HCT116 (cell line): ENCODE data around the gene GPC5. TPM values are rescaled to one million over a fixed set of nuclear protein-coding genes. Genes with fewer than 3 reads are reported as not detected.

Experiments
- ATAC-seq: fragments of 200-7000 bp; cut with Tn5 transposase; 2 replicates; pipeline ENCODE4 v1.9.1; 2020; ENCODE audit warnings: mild to moderate bottlenecking, moderate library complexity
- BruUV-seq: library from RNA; stranded (reverse); fragments of 400-500 nt; replicated peaks from 2 replicates; lab custom pipeline; 2021; lab: Mats Ljungman, UMichigan
- CTCF ChIA-PET: fragments of 300-600 bp; sonication (Branson Sonifier 250); formaldehyde crosslinking; loops from one replicate; lab custom pipeline; 2021; ENCODE audit warnings: antibody characterized with exemption; lab: Charles Lee
- POLR2A ChIA-PET: fragments of 300-600, 350-600 bp; sonication (Branson Sonifier 250); formaldehyde crosslinking; loops from one replicate; lab custom pipeline; 2021; ENCODE audit warnings: antibody characterized with exemption; lab: Charles Lee
- RAD21 ChIA-PET, 2 experiments: fragments of 300-600 bp; sonication (Branson Sonifier 250); formaldehyde crosslinking; loops; one replicate each; lab custom pipeline; 2023; ENCODE audit warnings: low total read pairs in 2 of 2; ENCODE audit not compliant: uncharacterized antibody in 2 of 2, unreplicated experiment in 2 of 2, low non-redundant PET in 1 of 2; lab: Charles Lee
- DNase-seq: peaks from one replicate; pipeline ENCODE4 v3.0.0-alpha.2; 2010; ENCODE audit warnings: low read depth, low spot score
- H2AFZ ChIP-seq: fragments of 200-600 bp; shearing (Covaris generic), sonication (generic); 2 replicates; pipeline ENCODE4 v1.6.1; 2017; ENCODE audit warnings: low read depth, mixed run types, mixed read lengths, antibody characterized with exemption, low read length; ENCODE audit not compliant: poor library complexity, severe bottlenecking
- H3K27ac ChIP-seq: 2 replicates; pipeline ENCODE4 v1.5.1; 2012; ENCODE audit warnings: low read depth, low read length
- H3K27me3 ChIP-seq: fragments of 200-600 bp; sonication (generic); 2 replicates; pipeline ENCODE4 v1.6.1; 2016; ENCODE audit warnings: mixed run types, low read length, mixed read lengths; ENCODE audit not compliant: insufficient read depth
- H3K36me3 ChIP-seq, 2 experiments: fragments of 200-500 bp in 1 of 2; fragments of 200-600 bp in 1 of 2; sonication (Bioruptor generic) in 1 of 2; sonication (generic) in 1 of 2; 2 replicates each; pipeline versions ENCODE4 v1.5.1 to v1.6.1; 2014 to 2016; ENCODE audit warnings: low read length in 2 of 2, inconsistent platforms in 1 of 2, mixed read lengths in 1 of 2, mixed run types in 1 of 2; ENCODE audit not compliant: insufficient read depth in 2 of 2, control insufficient read depth in 1 of 2
- H3K4me1 ChIP-seq, 2 experiments: fragments of 200-600 bp in 1 of 2; sonication (generic) in 1 of 2; 2 replicates each; pipeline versions ENCODE4 v1.5.1 to v1.6.1; 2012 to 2017; ENCODE audit warnings: low read length in 2 of 2, inconsistent platforms in 1 of 2, mild to moderate bottlenecking in 1 of 2, mixed read lengths in 1 of 2, mixed run types in 1 of 2, moderate library complexity in 1 of 2; ENCODE audit not compliant: insufficient read depth in 2 of 2, control insufficient read depth in 1 of 2
- H3K4me2 ChIP-seq: fragments of 200-600 bp; sonication (generic); 2 replicates; pipeline ENCODE4 v1.6.1; 2017; ENCODE audit warnings: mixed run types, low read length, mixed read lengths
- H3K4me3 ChIP-seq, 2 experiments: fragments of 200-600 bp in 1 of 2; sonication (generic) in 1 of 2; replicated peaks in 1 of 2; 2 replicates each; pipeline ENCODE4 v1.5.1; 2011 to 2016; ENCODE audit warnings: low read length in 2 of 2, control low read depth in 1 of 2, low read depth in 1 of 2, mild to moderate bottlenecking in 1 of 2, mixed read lengths in 1 of 2, mixed run types in 1 of 2
- H3K79me2 ChIP-seq: fragments of 200-600 bp; sonication (generic); 2 replicates; pipeline ENCODE4 v1.6.1; 2017; ENCODE audit warnings: mild to moderate bottlenecking, mixed run types, low read length, moderate library complexity, mixed read lengths; ENCODE audit not compliant: insufficient read depth
- H3K9ac ChIP-seq: fragments of 200-600 bp; sonication (generic); 2 replicates; pipeline ENCODE4 v1.6.1; 2016; ENCODE audit warnings: low read length, mixed read lengths
- H3K9me2 ChIP-seq: fragments of 200-600 bp; sonication (generic), shearing (Covaris generic); 2 replicates; pipeline ENCODE4 v1.6.1; 2017; ENCODE audit warnings: mixed run types, mild to moderate bottlenecking, moderate library complexity; ENCODE audit not compliant: insufficient read depth
- H3K9me3 ChIP-seq, 2 experiments: fragments of 200-500 bp in 1 of 2; fragments of 200-600 bp in 1 of 2; sonication (Bioruptor generic) in 1 of 2; sonication (generic) in 1 of 2; 2 replicates each; pipeline ENCODE4 v1.6.1; 2014 to 2017; ENCODE audit warnings: low read length in 2 of 2, mixed read lengths in 2 of 2, inconsistent platforms in 1 of 2, low read depth in 1 of 2, mild to moderate bottlenecking in 1 of 2, mixed run types in 1 of 2, moderate library complexity in 1 of 2; ENCODE audit not compliant: control insufficient read depth in 1 of 2, insufficient read depth in 1 of 2
- H4K20me1 ChIP-seq: fragments of 200-600 bp; sonication (generic), shearing (Covaris generic); 2 replicates; pipeline ENCODE4 v1.6.1; 2017; ENCODE audit warnings: mixed run types, mild to moderate bottlenecking, moderate library complexity; ENCODE audit not compliant: insufficient read depth
- CBX3 ChIP-seq: IDR thresholded peaks from 2 replicates; pipeline ENCODE4 v1.6.1; 2012; ENCODE audit warnings: low read depth
- CEBPB ChIP-seq: IDR thresholded peaks from 2 replicates; pipeline ENCODE4 v1.6.1; 2012; ENCODE audit warnings: low read depth
- FOSL1 ChIP-seq: IDR thresholded peaks from 2 replicates; pipeline ENCODE4 v1.6.1; 2012; ENCODE audit warnings: low read depth
- JUND ChIP-seq: IDR thresholded peaks from 2 replicates; pipeline ENCODE4 v1.6.1; 2012
- POLR2A ChIP-seq: IDR thresholded peaks from 2 replicates; pipeline ENCODE4 v1.7.0; 2011; ENCODE audit warnings: borderline replicate concordance; ENCODE audit not compliant: insufficient read depth, insufficient read length; ENCODE audit errors: extremely low read depth
- SIN3A ChIP-seq: IDR thresholded peaks from 2 replicates; pipeline ENCODE4 v1.6.1; 2012; ENCODE audit warnings: low read depth
- ZBTB33 ChIP-seq: IDR thresholded peaks from 2 replicates; pipeline ENCODE4 v1.6.1; 2011; ENCODE audit warnings: mild to moderate bottlenecking, low read length, moderate library complexity; ENCODE audit not compliant: insufficient replicate concordance; ENCODE audit errors: extremely low read depth
- ZFX ChIP-seq: fragments of 450-650 bp; IDR thresholded peaks from 2 replicates; pipeline ENCODE4 v1.6.1; 2017
- intact Hi-C: fragments of 100-400 bp; cut with micrococcal nuclease; formaldehyde crosslinking; loops from 2 replicates; pipeline ENCODE4 v1.10.0; 2022
- total RNA-seq: library from RNA; stranded (reverse); gene quantifications from one replicate; pipeline ENCODE4 v1.2.1, GENCODE V29; 2021; ENCODE audit not compliant: unreplicated experiment
- TF ChIP-seq, protein P1 (sequence below): IDR thresholded peaks from 2 replicates; pipeline ENCODE4 v1.6.1; 2012; ENCODE audit warnings: low read depth

GPC5 gene
- total RNA-seq, 1 experiment from 2014 or later: not detected

GRCh38 chr13:92622905-92623304, 1224.5 kb downstream of the GPC5 start:
- no peaks in the 10 kb centered on the region for H3K27me3 ChIP-seq
- CTCF ChIA-PET: no interaction called here
- DNase-seq (no peak), ATAC-seq (no peak)
- no peak overlapping the region for H3K27ac ChIP-seq
- no peaks in the 10 kb centered on the region for H3K9me2 ChIP-seq
- H4K20me1 ChIP-seq: no peaks in the 10 kb centered on the region
- H3K79me2 ChIP-seq: no peaks in the 10 kb centered on the region
- POLR2A ChIA-PET: no interaction called here
- H3K36me3 ChIP-seq: no peaks in the 10 kb centered on the region
- TF ChIP-seq FOSL1: no peak
- no peak for TF ChIP-seq SIN3A
- TF ChIP-seq, protein P1, sequence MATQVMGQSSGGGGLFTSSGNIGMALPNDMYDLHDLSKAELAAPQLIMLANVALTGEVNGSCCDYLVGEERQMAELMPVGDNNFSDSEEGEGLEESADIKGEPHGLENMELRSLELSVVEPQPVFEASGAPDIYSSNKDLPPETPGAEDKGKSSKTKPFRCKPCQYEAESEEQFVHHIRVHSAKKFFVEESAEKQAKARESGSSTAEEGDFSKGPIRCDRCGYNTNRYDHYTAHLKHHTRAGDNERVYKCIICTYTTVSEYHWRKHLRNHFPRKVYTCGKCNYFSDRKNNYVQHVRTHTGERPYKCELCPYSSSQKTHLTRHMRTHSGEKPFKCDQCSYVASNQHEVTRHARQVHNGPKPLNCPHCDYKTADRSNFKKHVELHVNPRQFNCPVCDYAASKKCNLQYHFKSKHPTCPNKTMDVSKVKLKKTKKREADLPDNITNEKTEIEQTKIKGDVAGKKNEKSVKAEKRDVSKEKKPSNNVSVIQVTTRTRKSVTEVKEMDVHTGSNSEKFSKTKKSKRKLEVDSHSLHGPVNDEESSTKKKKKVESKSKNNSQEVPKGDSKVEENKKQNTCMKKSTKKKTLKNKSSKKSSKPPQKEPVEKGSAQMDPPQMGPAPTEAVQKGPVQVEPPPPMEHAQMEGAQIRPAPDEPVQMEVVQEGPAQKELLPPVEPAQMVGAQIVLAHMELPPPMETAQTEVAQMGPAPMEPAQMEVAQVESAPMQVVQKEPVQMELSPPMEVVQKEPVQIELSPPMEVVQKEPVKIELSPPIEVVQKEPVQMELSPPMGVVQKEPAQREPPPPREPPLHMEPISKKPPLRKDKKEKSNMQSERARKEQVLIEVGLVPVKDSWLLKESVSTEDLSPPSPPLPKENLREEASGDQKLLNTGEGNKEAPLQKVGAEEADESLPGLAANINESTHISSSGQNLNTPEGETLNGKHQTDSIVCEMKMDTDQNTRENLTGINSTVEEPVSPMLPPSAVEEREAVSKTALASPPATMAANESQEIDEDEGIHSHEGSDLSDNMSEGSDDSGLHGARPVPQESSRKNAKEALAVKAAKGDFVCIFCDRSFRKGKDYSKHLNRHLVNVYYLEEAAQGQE: no peak
- no peak for TF ChIP-seq ZFX
- TF ChIP-seq JUND: no peak
- no peak for TF ChIP-seq POLR2A
- TF ChIP-seq CBX3: no peak
- no peak for TF ChIP-seq ZBTB33
- TF ChIP-seq CEBPB: no peak
- RAD21 ChIA-PET: no interaction called here
- H3K4me2 ChIP-seq: no peak overlapping the region
- no TSS peak for BruUV-seq
- intact Hi-C loops: no loop called here
- no peaks in the 10 kb centered on the region for H3K4me1 ChIP-seq
- no peak overlapping the region for H2AFZ ChIP-seq
- H3K9me3 ChIP-seq: peaks cover 8% of the 10 kb centered on the region in 2 experiments; a peak in 2 of 4 replicates
- H3K9ac ChIP-seq: no peak overlapping the region
- no peak overlapping the region for H3K4me3 ChIP-seq
